NCI-H2227 (cell line): ENCODE measurements around the gene H1-8.
A peak's percentile ranks its signal among the peaks of the same experiment; 100 is the strongest.
"Not testable (repeated sequence)": the region's sequence is repeated elsewhere in the genome, so short reads cannot be mapped to it uniquely, and the experiment has no call there.

Source experiments
- DNase-seq: peaks from one replicate; lab custom pipeline; 2025; ENCODE audit not compliant: unreplicated experiment; lab: John Stamatoyannopoulos, UW

H1-8 gene

GRCh38 chr3:129543156-129543790 lies at the start of gene H1-8:
TSS of gene H1-8 (plus strand) at chr3:129543175. CDS start at chr3:129543219, 44 bp downstream.
- no peak for DNase-seq

- no peak for DNase-seq
These were observed 49.8 kb upstream of the H1-8 start for GRCh38 chr3:129493206-129493605.

GRCh38 chr3:129494499-129494898 lies 48.5 kb upstream of the H1-8 start:
- not testable (repeated sequence) for DNase-seq

GRCh38 chr3:129495006-129495639 lies 47.9 kb upstream of the H1-8 start:
- not testable (repeated sequence) for DNase-seq

GRCh38 chr3:129497876-129498275 lies 45.1 kb upstream of the H1-8 start:
- not testable (repeated sequence) for DNase-seq

- not testable (repeated sequence) for DNase-seq
These were observed 44.1 kb upstream of the H1-8 start for GRCh38 chr3:129498603-129499488.

GRCh38 chr3:129499604-129500333 lies 43.2 kb upstream of the H1-8 start:
- DNase-seq, result not testable (repeated sequence)

- DNase-seq, result no peak
These were observed 42.7 kb upstream of the H1-8 start for GRCh38 chr3:129500334-129500658.

- DNase-seq, result no peak
These were observed 41.3 kb upstream of the H1-8 start for GRCh38 chr3:129501630-129502029.

- peak; percentile 33 for DNase-seq
These were observed 40.1 kb upstream of the H1-8 start for GRCh38 chr3:129502641-129503408.

GRCh38 chr3:129503471-129504291 lies 39.3 kb upstream of the H1-8 start:
- DNase-seq, result peak; percentile 38

GRCh38 chr3:129504471-129505100 lies 38.4 kb upstream of the H1-8 start:
- no peak for DNase-seq

- DNase-seq, result peak; percentile 10
These were observed 37.6 kb upstream of the H1-8 start for GRCh38 chr3:129505341-129505740.

- DNase-seq, result no peak
These were observed 36.7 kb upstream of the H1-8 start for GRCh38 chr3:129506231-129506742.

- no peak for DNase-seq
These were observed 35.7 kb upstream of the H1-8 start for GRCh38 chr3:129507181-129507831.

- DNase-seq, result no peak
These were observed 30.4 kb upstream of the H1-8 start for GRCh38 chr3:129512595-129512994.

- DNase-seq, result no peak
These were observed 29.3 kb upstream of the H1-8 start for GRCh38 chr3:129513705-129514104.

GRCh38 chr3:129514110-129514509 lies 28.9 kb upstream of the H1-8 start:
- DNase-seq, result no peak
